GM18511 (cell line): Measurements from ENCODE around the gene FOCAD.

Experiments
- ATAC-seq: cut with Tn5 transposase; IDR thresholded peaks from one replicate; pipeline ENCODE4 v1.9.1; 2021; ENCODE audit warnings: mild to moderate bottlenecking, moderate library complexity; ENCODE audit not compliant: unreplicated experiment

The FOCAD gene

GRCh38 chr9:20996809-20997208 is 312.8 kb downstream of the FOCAD start:
- ATAC-seq: peak; percentile 43

GRCh38 chr9:20997503-20998076 is 313.5 kb downstream of the FOCAD start:
- ATAC-seq: peak; percentile 87

- ATAC-seq: no peak
These were observed 317.5 kb downstream of the FOCAD start for GRCh38 chr9:21001581-21001980.

- ATAC-seq: no peak
These were observed 318.0 kb downstream of the FOCAD start for GRCh38 chr9:21002040-21002439.

- ATAC-seq: no peak
These were observed 331.2 kb downstream of the FOCAD start for GRCh38 chr9:21015129-21015815.

GRCh38 chr9:21015995-21016394 is 331.9 kb downstream of the FOCAD start:
- ATAC-seq: peak; percentile 82

- no peak for ATAC-seq
These were observed 332.8 kb downstream of the FOCAD start for GRCh38 chr9:21016701-21017491.

GRCh38 chr9:21018177-21018576 is 334.1 kb downstream of the FOCAD start:
- ATAC-seq: no peak

GRCh38 chr9:21023861-21024260 is 339.8 kb downstream of the FOCAD start:
- no peak for ATAC-seq

GRCh38 chr9:21027295-21027694 is 343.2 kb downstream of the FOCAD start:
- no peak for ATAC-seq

- ATAC-seq: no peak
These were observed 344.4 kb downstream of the FOCAD start for GRCh38 chr9:21028466-21028865.

GRCh38 chr9:21029661-21030060 is 345.6 kb downstream of the FOCAD start:
- no peak for ATAC-seq

GRCh38 chr9:21030389-21031035 is 346.5 kb downstream of the FOCAD start:
- peak; percentile 81 for ATAC-seq

- ATAC-seq: peak; percentile 80
These were observed 347.2 kb downstream of the FOCAD start, which contains the start of gene HACD4 for GRCh38 chr9:21031091-21031807. Gene HACD4 (minus strand): TSS chr9:21031640. CDS start chr9:21031590, 50 bp downstream.

GRCh38 chr9:21031808-21032183 is 347.7 kb downstream of the FOCAD start:
- ATAC-seq: no peak

- no peak for ATAC-seq
These were observed 353.2 kb downstream of the FOCAD start for GRCh38 chr9:21037278-21037677.

- no peak for ATAC-seq
These were observed 355.2 kb downstream of the FOCAD start for GRCh38 chr9:21039302-21039701.

GRCh38 chr9:21042466-21042865 is 358.4 kb downstream of the FOCAD start:
- ATAC-seq: no peak

GRCh38 chr9:21043841-21044240 is 359.8 kb downstream of the FOCAD start:
- no peak for ATAC-seq
